Forelimb muscle (tissue), 1 donor: ENCODE results near the gene ZNF285. TPM values are rescaled to one million over a fixed set of nuclear protein-coding genes. Genes with fewer than 3 reads are reported as not detected.
"Not testable (repeated sequence)": the region's sequence is repeated elsewhere in the genome, so short reads cannot be mapped to it uniquely, and the experiment has no call there.

Experiments
- DNase-seq: peaks from one replicate; pipeline ENCODE4 v3.0.0-alpha.2; 2013; ENCODE audit warnings: low read depth
- polyA plus RNA-seq: library from polyadenylated mRNA; unstranded; fragments of 120-200 nt; gene quantifications from one replicate; pipeline ENCODE4 v1.2.1, GENCODE V29; 2013; ENCODE audit not compliant: insufficient read length

ZNF285 gene
- polyA plus RNA-seq: 6.3 TPM

DNA sequence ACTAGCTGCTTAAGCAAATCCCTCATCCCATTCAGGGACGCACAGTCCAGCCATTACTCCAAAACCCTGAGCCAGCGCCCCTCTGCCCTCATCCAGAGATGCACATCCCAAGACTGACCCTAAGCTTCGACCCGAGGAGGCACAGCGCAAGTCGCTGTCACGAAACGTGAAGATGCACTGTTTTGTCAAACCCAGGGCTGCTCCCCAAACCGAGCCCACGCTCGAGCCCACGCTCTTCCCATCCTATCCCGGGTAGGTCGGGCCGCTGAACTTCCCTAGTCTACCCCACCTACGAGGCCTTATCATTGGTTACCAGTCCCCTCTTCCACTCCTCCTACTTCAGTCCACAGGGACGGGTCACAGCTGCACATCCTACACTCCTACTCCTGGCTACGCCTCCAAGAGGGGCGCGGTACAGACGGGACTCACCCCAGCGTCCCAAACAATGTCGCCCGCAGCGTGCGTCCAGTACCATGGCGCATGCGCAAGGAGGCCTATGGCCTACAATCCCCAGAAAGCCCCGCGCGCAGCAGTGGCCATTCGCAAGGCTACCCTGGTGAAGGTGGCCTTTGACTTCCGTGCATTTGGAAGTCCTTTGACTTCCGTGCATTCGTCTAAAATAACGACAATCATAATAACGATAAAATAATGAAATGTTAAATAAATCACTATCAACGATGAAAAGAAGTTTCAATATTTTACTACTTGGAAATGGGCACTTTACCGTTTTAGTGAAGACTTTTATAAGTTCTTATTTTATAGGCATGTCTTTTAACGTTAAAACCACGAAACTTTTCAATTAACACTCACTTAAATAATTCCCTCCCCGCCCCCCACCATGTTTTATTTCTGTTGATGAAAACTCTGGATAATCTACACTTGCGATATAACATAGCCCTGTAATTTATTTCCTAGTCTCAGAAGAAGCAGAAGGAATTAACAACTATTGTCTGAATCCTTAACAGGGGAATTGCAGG lies at the start of gene ZNF285:
Gene ZNF285 (minus strand): TSS at position 470 of the 977 bp plus-strand sequence. CDS start 4,395 bp downstream, outside the sequence.
- DNase-seq: peak; percentile 87

DNA sequence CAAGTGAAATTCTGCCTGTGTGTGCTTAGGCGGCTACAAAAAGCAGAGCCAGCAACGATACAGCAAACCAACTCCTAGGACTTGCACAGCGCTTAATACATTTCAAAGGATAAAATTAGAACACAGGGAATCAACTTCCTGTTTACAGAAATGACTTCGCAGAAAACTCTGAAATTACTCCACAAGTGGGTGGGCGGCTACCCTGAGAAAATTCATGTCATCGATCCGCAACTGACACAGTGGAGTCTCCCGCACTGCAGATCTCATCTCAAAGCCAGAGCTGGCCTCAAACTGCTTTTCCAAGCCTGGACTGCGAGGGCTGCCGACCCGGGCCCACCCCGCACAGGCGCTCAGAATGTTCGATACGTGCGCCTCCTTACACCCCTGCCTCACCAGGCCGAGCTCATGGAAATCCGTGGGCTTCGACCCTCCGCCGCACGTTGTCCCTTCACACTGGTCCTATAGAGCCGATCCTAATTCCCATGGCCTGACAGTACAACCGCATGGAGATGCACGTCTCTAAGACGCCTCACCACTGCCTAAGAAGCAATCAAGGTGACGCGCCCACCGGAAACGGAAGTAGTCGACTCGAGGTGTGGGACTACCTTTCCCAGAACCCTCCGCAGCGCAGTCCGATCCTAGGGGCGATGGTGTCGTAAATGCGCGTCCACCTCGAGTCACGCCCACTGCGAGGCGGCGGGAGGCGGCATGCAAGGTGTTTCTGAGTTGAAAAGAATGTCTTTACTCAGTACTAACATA lies 46.7 kb upstream of the ZNF285 start, which contains the start of gene ZNF229:
Gene ZNF229 (minus strand): TSS at position 557 of the 759 bp plus-strand sequence. CDS start 5,625 bp downstream, outside the sequence.
- peak; percentile 60 for DNase-seq

- DNase-seq: no peak
These were observed 37.0 kb upstream of the ZNF285 start for GRCh38 chr19:44438441-44438840.

GRCh38 chr19:44435441-44435840 lies 34.0 kb upstream of the ZNF285 start:
- no peak for DNase-seq

GRCh38 chr19:44430956-44431355 lies 29.5 kb upstream of the ZNF285 start:
- no peak for DNase-seq

DNA sequence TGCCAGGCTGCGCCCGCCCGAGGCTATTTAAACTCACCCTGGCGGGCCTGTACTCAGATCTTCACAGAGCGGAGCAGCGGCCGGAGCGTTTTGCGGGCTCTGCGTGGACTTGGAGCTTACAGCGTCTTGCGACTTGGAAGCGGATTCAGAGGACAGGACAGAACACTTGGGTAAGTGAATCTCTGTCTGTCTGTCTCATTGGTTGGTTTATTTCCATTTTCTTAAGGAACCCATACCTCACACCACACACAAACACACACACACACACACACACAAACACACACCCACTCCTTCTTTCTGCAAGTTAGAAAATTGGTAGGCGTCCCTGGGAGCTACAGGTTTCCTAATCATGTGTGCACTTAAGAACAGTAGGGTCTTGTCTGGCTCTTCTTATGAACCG lies 14.1 kb upstream of the ZNF285 start:
- not testable (repeated sequence) for DNase-seq

DNA sequence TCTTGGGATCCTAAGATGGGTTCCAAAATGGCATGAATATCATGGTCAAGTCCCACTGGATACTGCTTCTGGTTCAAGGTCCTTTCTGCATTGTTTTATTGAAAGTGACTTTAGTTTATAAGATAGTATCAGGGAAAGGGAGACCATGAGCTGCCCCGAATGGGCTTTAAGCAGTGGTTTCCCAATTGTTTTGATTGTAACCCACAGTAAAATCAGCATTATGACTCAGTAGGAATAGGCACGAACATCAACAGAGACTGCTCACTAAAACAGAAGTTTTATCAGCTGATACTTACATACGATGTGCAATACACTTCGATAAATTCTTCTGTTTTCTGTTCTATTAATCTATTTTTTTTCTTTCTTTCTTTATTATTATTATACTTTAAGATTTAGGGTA lies 12.1 kb downstream of the ZNF285 start:
- not testable (repeated sequence) for DNase-seq

- no peak for DNase-seq
These were observed 26.6 kb downstream of the ZNF285 start for GRCh38 chr19:44374789-44375188.

DNA sequence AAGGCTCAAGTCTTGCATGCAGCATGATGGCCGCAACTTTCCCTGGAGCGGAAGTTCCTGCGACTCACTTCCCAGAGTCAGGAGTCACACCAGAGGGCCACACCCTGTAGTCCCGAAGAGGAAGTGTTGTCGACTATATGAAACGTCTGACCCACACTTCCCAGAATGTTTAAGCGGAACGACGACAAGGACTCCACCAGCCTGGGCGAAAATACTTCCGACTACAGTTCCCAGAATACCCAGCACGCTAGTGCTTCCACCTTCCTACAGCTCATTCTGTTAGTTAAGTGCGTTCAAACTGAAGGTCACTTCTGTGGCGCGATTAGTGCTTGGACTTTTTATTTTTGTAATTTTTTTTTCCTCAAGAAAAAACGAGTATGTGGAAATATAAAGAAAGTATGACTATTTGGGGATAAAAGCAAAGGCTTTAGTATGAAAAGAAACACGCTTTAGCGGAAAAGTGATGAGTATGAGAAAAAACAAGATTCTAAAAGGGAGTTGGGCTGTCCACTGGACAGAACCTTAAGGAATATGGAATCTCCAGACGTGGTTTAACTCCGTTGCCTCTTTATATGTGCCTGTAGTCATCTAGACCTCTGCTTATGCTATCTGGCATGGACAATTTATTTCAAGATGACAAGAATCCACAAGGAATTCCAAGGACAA lies 29.5 kb downstream of the ZNF285 start:
- DNase-seq: no peak

- DNase-seq: no peak
These were observed 34.4 kb downstream of the ZNF285 start for GRCh38 chr19:44367024-44367423.

DNA sequence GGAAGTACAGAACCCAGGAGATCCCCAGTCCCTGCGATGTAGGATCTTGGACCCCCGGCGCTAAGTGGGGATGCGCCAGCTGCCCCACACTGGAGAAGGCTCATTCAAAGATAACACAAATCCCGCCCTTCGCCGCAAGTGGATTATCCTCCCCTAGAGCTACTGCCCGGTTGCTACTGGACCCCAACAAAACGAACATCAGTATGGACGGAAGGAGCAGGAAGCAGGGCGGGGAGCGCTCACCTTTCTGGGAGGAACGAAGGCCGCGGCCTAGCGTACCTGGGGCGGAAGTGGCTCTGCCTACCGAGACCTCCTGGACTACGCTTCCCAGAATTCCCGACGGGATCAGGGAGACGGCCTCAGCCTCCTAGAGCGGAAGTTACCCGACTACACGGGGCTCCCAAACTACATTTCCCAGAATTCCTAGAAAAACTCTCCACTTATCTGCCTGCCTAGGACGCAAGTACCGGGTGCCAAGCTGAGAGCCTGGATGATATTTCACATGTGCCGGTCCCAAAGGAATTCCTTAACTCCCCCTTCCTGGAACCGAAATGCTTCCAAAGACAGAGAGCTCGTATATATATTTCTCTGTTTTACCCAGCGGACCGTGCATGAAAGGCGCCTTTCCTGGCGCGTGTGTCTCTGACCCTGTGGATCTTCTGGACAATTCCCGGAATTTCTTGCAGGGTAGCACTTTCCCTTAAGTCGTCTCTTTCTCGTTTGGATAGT lies 44.9 kb downstream of the ZNF285 start, which contains the start of gene ZNF112:
Gene ZNF112 (minus strand): TSS at position 298 of the 729 bp plus-strand sequence. CDS start 16,141 bp downstream, outside the sequence.
- peak; percentile 90 for DNase-seq

GRCh38 chr19:44346556-44346955 lies 54.9 kb downstream of the ZNF285 start:
- no peak for DNase-seq

DNA sequence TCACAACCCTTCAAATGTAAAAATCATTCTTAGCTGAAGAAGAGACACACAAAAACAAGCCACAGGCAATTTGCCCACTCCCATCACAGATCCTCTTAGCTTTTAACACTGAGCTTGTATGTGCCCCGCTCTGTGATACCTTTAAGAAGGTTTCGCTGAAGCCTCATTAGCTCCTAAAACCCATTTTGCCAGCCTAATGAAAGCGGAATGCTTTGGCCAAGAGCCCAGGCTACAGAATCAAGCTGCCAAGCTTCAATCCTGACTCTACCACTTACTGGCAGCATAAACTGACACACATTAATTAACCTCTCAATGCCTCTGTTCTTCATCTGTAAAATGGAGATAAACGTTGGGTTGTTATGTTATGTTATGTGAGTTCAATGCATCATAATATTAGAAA lies 55.4 kb downstream of the ZNF285 start:
- no peak for DNase-seq

GRCh38 chr19:44344255-44344654 lies 57.2 kb downstream of the ZNF285 start:
- no peak for DNase-seq

DNA sequence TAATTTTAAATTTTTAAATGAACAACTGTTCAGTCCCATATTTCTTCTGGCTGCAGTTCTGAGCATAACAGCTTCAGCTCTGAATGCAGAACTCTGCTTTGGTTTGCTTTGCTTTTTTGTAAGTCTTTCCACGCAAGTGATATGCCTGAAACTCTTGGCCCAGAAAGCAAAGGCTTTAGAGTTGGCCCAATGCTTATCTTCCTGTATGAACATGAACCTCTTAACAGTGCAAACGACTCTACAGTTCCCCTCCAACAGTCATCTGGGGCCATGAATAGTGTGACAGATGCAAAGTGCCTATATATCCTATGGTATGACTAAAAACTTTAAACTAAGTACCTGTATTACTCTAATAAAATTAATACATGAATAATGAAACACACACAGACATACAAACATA lies 59.6 kb downstream of the ZNF285 start:
- no peak for DNase-seq

DNA sequence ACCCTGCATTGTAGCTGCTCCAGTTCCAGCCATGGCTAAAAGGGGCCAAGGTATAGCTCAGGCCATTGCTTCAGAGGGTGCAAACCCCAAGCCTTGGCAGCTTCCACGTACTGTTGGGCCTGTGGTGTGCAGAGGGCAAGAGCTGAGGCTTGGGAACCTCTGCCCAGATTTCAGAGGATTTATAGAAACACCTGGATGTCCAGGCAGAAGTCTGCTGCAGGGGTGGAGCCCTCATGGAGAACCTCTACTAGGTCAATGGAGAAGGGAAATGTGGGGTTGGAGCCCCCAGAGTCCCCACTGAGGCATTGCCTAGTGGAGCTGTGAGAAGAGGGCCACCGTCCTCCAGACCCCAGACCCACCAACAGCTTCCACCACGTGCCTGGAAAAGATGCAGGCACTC lies 66.8 kb downstream of the ZNF285 start:
- not testable (repeated sequence) for DNase-seq

Other genes starting within 250 kb of the ZNF285 start
- gene ZNF226, start 236.5 kb downstream of the ZNF285 start, polyA plus RNA-seq: 12.4 TPM
- 12.9 TPM for gene ZNF227, start 189.1 kb downstream of the ZNF285 start, polyA plus RNA-seq
- 2.7 TPM for gene ZNF233, start 141.7 kb downstream of the ZNF285 start, polyA plus RNA-seq
- gene ZNF235, start 96.6 kb downstream of the ZNF285 start, polyA plus RNA-seq: 5.4 TPM
- gene ZNF112, start 44.9 kb downstream of the ZNF285 start, polyA plus RNA-seq: 5.0 TPM
- 4.8 TPM for gene ZNF229, start 46.9 kb upstream of the ZNF285 start, polyA plus RNA-seq
- 6.4 TPM for gene ZNF180, start 98.9 kb upstream of the ZNF285 start, polyA plus RNA-seq
- not detected for gene CEACAM20, start 128.1 kb upstream of the ZNF285 start, polyA plus RNA-seq
- not detected for gene IGSF23, start 212.0 kb upstream of the ZNF285 start, polyA plus RNA-seq
- gene PVR, start 242.3 kb upstream of the ZNF285 start, polyA plus RNA-seq: 19.6 TPM